Measurements from ENCODE around the gene CDH4. TPM values are rescaled to one million over a fixed set of nuclear protein-coding genes. Genes with fewer than 3 reads are reported as not detected.

Gene CDH4
- total and polyA plus RNA-seq, 9 of the 15 experiments (the other 6 are each of a cell fraction or from before 2014, with no cell fraction given) = 0.04 TPM; not detected in 8

DNA sequence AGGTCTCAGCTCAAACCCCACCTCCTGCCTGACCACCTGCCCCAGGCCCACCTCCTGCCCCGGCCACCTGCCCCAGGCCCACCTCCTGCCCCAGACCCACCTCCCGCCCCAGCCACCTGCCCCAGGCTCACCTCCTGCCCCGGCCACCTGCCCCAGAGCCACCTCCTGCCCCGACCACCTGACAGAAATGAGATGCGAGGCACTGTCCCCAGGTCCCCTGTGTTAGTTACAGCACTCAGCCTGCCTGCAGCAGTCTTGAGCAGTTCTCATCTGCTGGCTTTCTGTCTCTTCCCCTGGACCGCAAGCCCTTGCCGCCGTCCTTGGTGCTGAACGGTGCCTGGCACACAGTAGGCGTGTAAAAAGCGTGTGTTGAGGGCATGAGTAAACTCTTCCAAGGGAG is 79.5 kb downstream of the CDH4 start (continued):
- no peak for TF ChIP-seq TCF7L2 (IDR thresholded peaks at IDR 0.05; ENCODE audit: low read depth, low read length)
- TF ChIP-seq LARP7 (IDR thresholded peaks at IDR 0.05) = no peak
- TF ChIP-seq ZKSCAN1 (IDR thresholded peaks at IDR 0.05; ENCODE audit: low read depth, low read length) = peak; percentile 85

DNA sequence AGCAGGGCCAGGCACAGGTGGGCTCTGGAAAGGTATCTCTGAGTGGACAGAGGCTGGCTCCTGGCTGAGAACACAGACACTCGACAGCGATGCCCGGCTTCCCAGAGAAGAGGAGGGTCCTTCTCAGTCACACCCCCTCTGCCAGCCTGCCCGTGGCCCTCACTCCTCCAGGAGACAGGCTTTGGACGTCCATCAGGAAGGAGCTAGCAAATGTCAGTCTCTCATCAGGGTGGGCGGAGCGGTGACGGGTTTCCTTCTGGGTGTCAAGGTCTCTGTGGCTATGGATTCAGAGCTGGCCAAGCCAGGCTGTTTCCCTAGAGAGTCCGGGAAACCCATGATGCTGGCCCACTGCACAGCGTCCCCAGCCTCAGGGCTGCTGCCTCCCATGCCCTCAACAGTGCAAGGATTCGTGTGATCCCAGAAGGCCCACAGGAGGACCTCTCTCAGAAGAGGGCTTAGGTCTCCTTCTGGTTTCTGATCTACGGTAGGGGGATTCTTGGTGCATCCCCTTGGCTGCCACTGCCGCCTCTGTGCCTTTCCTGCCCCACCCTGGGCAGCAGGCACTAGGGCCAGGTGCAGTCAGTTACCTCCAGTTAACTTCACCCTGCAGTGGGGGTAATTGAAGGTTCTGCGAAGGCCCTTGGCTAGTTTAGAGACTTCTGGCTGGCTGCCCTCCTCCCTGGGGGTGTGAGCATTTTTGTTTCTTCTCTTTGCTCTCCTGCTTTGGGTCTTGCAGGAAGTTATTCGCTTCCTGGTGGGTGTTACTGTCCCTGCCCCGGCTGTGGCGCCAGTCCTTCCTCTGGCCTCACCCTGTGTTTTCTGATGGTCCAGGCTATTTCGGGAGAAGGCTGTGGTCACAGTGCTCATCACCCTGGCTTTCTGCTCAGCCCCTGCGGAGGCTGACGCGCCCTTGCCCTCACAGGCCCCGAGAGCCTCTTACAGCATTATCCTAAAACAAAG is 80.2 kb downstream of the CDH4 start:
- intact Hi-C loops (cut with micrococcal nuclease) (no loop called here), in situ Hi-C loops (cut with MboI) (no loop called here)
- ATAC-seq (no peak), FAIRE-seq (no peak), DNase-seq (ENCODE audit: extremely low read depth in 1 of 4, low spot score in 3 of 4) (no peak)
- H3K4me3 ChIP-seq = no peak overlapping the region
- H3K4me2 ChIP-seq (ENCODE audit: insufficient read depth, low read length) = no peak overlapping the region
- H3K9ac ChIP-seq (ENCODE audit: insufficient read depth in 1 of 2, low read depth in 2 of 2, low read length in 2 of 2) = no peak overlapping the region
- BruUV-seq (replicated peaks) = no TSS peak
- no peak for TF ChIP-seq IFI16 (CRISPR knock-in tag; IDR thresholded peaks at IDR 0.05)
- no peak overlapping the region for H3K27ac ChIP-seq (ENCODE audit: extremely low read depth, low read depth, low read length)
- H3K79me2 ChIP-seq (ENCODE audit: control insufficient read depth, insufficient read depth, low read length) = no peaks in the 10 kb centered on the region
- ChIA-PET POLR2A (no interaction called here), CTCF (ENCODE audit: low intra/inter-chr PET ratio) (no interaction called here)
- H2AFZ ChIP-seq (ENCODE audit: low read depth, low read length) = no peak overlapping the region
- H3K27me3 ChIP-seq (ENCODE audit: control insufficient read depth in 2 of 2, insufficient read depth in 2 of 2, low read length in 2 of 2) = peaks cover 0 to 9% of the 10 kb centered on the region in 2 experiments; a peak in 2 of 5 replicates
- no peaks in the 10 kb centered on the region for H3K9me1 ChIP-seq (ENCODE audit: control insufficient read depth, insufficient read depth, low read length)
- peaks cover 0 to 4% of the 10 kb centered on the region in 2 experiments; a peak in 2 of 5 replicates for H3K4me1 ChIP-seq (replicated peaks in 1 of 2; ENCODE audit: control insufficient read depth in 2 of 2, insufficient read depth in 2 of 2, low read length in 2 of 2)
- no peaks in the 10 kb centered on the region for H3K9me3 ChIP-seq (replicated peaks; ENCODE audit: control insufficient read depth, insufficient read depth, low read depth, low read length)
- H3K36me3 ChIP-seq (ENCODE audit: control insufficient read depth, insufficient read depth, low read length) = no peaks in the 10 kb centered on the region
- H4K20me1 ChIP-seq (replicated peaks; ENCODE audit: control insufficient read depth, insufficient read depth, low read length) = no peaks in the 10 kb centered on the region; the same call in 1 of the 2 replicates
- 0% methylated on average over 21 of the region's 22 CpGs for WGBS (ENCODE audit: insufficient coverage, low coverage, missing lambda C conversion rate)
